GM18526 (cell line): Measurements from ENCODE around the gene IP6K2.

Experiments used
- POLR2A ChIP-seq: IDR thresholded peaks from 3 replicates; pipeline ENCODE4 v1.6.1; 2011; ENCODE audit not compliant: insufficient read length; ENCODE audit errors: extremely low read depth

Gene IP6K2

DNA sequence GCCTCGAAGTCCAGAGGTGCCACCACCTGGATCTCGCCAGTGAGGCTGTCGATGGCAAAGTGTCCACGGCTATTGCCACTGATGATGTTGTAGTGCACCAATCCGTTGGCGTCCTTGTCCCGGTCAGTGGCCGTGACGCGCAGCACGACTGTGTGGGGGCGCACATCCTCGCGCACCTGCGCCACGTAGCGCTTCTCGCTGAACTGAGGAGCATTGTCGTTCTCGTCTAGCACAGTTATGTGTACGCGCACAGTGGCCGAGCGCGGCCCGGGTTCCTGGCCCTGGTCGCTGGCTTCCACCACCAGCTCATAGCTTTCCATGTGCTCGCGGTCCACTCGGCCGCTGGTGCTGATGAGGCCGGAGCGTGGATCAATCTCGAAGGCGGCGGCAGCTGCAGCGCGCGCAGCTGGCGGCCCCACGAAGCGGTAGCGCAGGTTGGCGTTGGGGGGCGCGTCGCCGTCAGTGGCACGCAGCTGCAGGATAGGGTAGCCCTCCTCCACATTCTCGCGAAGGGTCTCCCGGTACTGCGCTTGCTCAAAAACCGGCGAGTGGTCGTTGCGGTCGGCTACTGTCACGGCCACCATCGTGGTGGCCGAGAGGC lies 56.1 kb downstream of the IP6K2 start:
- no peak for TF ChIP-seq POLR2A

DNA sequence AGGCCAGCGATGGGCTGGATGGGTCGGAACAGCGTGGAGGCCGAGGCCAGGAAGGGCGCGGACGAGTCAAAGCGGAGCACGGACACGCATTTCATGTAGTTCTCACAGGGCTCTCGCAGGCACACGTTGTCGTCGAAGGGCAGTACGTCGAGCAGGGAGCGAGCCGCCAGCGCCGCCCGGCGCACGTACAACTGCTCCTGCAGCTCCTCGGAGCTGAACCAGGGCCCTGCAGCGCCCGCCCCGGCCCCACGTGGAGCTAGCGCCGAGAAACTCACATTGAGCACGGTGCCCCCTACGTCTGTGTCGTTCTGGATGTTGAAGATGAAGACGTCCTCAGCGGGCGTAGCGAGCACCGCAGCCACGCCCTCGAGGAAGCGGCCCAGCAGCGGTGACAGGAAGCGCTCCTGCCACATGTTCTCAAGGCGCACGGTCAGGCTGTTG lies 60.2 kb downstream of the IP6K2 start:
- TF ChIP-seq POLR2A: no peak

DNA sequence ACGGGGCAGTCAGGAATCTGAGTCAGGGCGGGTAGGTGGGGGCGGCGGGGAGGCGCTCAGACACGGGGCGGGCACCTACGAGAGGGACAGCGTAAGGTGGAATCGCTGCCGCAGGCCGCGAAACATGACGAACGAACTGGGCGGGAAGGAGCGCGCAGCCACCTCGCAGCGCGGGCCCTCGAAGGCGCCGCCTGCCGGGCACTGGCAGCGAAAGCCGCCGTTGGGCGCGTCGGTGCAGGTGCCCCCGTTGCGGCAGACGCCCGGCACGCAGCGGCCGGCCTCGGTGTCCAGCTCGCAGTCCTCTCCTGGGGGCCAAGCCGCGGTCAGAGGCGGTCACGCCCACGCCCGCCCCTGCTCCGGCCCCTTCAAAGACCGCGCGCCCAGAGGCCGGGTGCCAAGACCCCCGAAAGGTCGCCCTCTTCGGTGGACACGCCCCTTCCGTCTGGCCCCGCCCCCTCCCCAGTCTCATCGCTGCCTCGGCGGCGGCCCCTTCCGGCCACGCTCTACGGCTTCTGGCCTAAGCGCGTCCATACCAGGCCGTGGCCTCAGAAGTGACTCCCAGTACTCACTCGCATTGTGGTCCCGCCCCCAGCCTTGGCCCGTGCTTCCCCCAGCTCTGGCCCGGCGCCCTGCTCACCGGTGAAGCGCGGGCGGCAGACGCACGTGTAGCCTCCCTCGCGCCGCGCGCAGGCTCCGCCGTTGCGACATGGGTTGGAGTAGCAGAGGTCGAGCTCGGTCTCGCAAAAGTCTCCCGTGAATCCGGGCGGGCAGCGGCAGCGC lies 60.8 kb downstream of the IP6K2 start:
- TF ChIP-seq POLR2A: no peak

DNA sequence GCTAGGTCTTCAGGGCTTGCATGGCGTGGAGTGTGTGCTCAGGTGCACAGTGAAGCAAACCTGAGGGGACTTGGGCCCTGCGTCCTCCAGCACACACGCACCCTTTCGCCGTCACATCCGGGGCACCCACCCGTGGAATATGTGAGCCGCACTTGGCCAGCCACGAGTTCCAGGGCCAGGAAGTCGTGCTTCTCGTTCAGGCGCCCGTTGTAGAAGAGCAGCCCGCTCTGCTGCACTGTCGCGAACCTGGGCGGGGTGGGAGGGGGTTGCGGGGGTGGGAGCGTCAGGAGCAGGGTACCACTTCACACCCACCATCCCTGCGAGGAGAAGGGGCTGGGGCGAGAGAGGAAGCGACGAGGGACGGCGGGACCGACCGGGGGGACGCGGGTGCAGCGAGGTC lies 61.4 kb downstream of the IP6K2 start:
- no peak for TF ChIP-seq POLR2A

- TF ChIP-seq POLR2A: no peak
Measured at GRCh38 chr3:48655063-48655462, 62.0 kb downstream of the IP6K2 start.

- no peak for TF ChIP-seq POLR2A
Measured at GRCh38 chr3:48652923-48653715, 63.9 kb downstream of the IP6K2 start.

GRCh38 chr3:48651771-48652170 lies 65.2 kb downstream of the IP6K2 start:
- TF ChIP-seq POLR2A: no peak

DNA sequence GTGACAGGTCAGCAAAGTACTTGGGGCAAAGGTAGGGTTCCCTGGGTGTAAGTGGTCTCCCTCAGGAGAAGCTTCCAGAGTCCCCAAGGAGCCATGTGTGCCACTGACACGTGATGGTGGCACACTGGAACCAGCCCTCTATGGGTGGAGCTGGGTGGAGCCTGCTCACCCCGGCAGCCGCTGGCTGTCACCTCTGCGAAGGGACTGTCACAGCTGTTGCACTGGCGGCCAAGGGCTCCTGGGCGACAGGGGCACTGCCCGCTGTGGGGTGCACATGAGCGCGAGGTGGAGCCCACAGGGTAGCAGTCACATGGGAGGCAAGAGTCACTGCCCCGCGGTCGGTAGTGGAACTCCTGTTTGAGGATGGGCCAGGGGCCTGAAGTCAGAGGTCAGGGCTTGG lies 66.3 kb downstream of the IP6K2 start:
- TF ChIP-seq POLR2A: no peak

GRCh38 chr3:48648188-48648850 lies 68.7 kb downstream of the IP6K2 start:
- TF ChIP-seq POLR2A: no peak

DNA sequence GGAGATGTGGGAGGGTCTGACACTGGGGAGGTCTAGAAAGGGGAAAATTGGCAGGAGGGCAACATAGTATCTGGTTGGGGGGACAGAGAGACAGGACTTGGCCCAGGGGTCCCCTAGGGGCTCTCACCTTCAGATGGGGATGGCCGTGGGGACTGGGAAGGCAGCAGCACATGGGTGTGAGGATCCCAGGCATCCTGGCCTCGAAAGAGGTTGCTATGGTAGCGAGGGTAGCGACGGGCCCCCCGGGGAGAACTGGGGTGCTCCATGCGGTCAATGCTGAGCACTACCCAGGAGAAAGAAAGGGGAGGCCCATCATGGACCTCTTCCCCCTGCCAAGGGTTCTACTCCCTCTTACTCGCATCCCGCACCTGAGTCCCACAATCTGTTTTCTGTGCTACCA lies 69.3 kb downstream of the IP6K2 start:
- TF ChIP-seq POLR2A: no peak

- no peak for TF ChIP-seq POLR2A
Measured at GRCh38 chr3:48644898-48645760, 71.9 kb downstream of the IP6K2 start.

DNA sequence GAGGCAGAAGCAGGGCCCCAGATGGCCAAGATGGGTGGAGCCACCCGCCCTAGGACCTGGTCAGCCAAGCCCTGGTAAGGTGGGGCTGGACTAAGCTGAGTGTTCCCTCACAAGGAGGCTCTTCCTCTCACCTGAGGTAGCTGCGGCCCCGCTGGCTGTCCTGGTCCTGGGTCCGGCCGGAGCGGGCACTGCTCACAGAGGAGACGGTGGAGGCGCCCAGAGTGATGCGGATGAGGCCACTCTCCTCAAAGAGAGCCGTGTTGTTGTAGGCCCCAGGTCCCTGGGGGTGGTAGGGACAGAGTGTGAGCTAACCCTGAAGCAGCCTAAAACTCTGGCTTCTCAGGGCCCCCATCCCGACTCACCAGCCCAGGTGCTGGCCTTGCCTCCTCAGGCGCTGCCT lies 74.4 kb downstream of the IP6K2 start:
- no peak for TF ChIP-seq POLR2A

DNA sequence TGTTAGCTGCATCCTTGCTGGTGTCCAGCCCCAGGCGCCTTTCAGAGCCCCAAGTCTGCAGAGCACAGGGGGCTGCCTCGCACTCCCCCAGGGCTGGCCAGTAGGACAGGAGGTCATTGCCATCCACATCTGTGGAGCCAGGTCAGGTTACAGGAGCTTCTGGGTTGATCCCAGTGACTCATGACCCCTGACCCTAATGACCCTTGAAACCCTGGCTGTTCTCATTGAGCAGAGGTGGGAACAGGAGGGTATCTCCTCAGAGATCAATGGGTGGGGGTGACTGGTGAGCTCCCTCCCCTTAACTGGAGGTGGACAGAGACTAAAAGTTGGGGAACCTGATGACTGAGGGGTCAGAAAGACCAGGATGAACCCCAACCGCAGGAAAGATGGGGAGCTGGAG lies 75.6 kb downstream of the IP6K2 start:
- no peak for TF ChIP-seq POLR2A

- TF ChIP-seq POLR2A: no peak
Measured at GRCh38 chr3:48639944-48640606, 76.9 kb downstream of the IP6K2 start.
